SH-SY5Y (cell line): Measurements from ENCODE around the gene ENSA.

ENCODE experiments used
- GATA2 ChIP-seq: IDR thresholded peaks from 2 replicates; pipeline ENCODE4 v1.6.1; 2011; ENCODE audit warnings: mild to moderate bottlenecking, low read depth, low read length
- GATA3 ChIP-seq: IDR thresholded peaks from 2 replicates; pipeline ENCODE4 v1.6.1; 2011; ENCODE audit warnings: low read depth, mild to moderate bottlenecking, low read length, moderate library complexity

DNA sequence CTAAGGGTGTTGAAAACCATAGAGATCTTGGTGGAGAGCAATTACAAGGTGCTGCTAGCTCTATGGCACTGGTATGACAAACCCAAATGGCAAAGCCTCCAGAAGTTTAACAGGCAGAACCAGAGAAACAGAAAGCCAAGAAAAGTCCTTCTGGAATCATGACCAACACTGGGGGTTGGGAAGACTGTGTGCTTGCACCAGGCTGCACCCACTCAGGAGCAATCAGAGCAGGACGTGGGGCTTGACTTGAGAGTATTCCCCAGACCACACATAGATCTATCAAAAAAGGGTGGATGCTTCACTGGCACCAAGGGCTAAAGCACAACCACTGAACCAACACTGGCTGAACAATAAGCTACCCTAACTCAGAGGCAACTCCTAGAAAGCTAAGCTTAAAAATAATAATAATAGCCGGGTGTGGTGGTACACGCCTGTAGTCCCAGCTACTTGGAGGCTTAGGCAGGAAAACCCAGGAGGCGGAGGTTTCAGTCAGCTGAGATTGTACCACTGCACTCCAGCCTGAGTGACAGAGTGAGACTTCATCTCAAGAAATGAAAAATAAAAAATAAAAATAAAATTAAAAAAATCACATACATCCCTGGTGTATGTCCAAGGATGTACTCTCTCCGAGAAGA lies 20.1 kb upstream of the ENSA start:
- TF ChIP-seq GATA2, result no peak
- TF ChIP-seq GATA3, result no peak
